Activated CD4-positive, alpha-beta T cell treated with anti-CD3 and anti-CD28 coated beads, Interleukin-2, amount 50 U/mL, for 16 hours (primary cell): ENCODE results near the gene CXADR.

Experiments used
- DNase-seq: peaks from one replicate; pipeline ENCODE4 v3.0.0-alpha.2; 2020

Gene CXADR

DNA sequence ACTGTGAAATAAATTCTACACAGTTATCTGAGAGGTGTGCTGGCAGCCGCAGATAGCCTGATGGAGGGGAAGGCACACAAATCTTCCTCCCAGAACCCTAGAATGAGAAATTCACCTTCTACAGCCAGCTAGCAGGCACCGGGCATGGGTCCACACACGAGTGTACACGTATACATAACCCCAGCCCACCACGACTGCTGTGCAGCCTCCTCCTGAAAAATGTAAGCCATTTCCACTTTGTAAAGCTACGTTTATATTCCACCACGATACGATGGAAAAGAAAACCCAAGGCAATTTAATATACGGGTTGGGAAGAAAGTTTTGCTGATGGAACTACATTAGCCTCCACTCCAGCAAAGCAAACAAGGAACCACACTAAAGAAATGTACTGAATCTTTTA is 98.1 kb downstream of the CXADR start:
- no peak for DNase-seq

DNA sequence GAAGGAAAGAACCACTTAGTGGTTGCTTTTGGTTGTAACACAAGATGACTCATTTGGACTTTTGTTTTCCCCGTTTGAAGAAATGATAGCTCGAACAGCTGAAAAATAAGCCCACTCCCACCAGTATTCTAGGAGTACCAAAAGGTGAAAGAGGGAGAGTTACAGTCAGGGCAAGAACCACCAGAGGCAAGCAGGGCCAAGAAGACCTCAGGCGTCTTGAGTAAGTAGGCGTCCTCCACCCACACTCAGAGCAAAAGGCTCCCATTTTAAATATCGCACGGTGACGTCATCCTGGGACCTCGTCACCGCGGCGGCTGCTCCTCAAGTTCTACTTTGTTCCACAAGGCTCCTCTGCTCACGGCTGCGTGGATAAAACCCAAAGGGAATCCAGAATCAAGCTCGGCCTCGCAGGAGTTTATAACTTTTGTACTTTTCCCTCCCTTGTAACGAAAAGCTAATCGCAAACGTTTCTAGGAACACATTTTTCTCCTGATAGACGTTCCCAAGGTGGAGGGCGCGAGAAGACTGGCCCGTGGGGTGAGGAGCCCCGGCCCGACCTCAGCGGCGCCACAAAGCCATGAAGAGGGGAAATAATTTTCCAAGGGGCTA is 98.7 kb downstream of the CXADR start:
- peak; percentile 83 for DNase-seq

DNA sequence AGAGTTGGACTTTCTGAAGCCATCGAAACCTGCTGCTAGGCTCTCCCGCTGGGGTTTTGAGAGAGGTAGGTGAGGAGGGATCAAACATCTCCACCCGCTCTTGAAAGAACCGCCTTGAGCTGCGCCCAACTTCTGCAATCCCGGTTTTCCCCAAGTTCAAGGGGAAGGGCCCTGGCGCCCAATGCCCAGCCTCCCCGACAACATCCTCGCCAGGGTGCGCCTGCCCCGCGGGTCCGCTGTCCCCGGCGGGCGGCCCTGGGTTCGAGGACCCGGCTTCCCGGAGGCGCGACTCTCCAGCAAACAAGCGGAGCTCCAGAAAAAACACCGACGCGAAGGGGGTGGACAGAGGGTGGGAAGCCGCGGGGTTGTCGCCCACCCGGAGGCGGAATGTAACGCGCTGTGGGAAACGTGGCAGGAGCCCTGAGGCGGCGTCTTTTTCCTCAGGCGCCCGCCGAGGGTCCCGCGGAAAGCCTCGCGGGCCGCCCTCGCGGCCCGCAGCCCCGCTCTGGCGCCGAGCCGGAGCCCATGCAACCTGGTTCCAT is 99.3 kb downstream of the CXADR start:
- DNase-seq, result peak; percentile 5

DNA sequence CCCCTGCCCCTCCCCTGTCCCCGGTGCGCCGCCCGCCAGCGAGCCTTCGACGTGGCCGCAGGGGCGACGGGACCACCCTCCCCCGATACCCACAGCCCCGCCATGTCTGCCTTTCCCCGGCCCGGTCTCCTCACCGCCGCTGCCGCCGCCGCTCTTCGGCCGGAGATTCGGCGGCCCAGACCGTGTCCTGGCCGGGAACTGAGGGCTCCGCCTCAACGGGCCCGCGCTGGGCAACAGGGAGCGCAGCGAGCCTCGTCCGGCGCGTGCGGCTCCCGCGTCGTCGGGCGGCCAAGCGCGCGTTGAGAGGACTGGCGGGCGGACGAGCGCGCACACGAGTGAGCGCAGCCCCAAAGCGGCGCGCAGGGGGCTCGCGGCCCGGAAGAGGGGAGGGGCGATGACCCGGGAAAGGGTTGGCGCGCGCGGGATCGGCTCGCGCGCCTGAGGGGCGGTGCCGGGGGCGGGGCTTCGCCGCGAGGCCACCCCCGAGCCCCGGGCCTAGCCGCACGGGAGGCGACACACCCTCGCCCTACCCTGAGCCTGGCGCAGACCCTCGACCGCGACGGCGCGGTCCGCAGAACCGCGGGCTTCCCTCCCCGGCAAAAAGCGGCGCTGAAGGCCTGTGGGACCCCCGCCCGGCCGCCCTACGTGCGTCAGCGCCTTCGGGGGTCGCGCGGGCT is 99.9 kb downstream of the CXADR start, which contains the start of gene BTG3:
Gene BTG3 (minus strand): TSS at position 337 of the 677 bp plus-strand sequence. CDS start 3,757 bp downstream, outside the sequence.
- peak; percentile 90 for DNase-seq

DNA sequence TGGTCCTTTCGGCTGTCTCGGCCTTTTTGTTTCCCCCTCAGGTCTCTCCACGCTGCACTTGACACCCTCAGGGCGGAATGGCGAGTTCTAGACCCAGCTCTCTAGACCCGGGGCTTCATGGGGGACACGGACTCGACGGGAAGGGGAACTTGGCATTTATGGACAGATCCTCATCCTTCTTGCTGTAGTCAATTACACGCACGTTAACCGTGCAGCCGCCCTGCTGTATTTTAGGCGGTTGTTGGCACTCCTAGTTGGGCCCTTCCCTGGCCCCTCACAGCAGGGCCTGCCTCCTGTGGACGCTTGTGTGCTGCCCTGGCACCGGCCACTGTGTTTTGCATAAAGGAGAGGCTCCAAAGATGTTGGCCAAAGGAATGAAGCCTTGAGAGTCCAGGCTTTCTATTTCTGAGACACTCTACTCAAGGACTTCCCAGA is 100.4 kb downstream of the CXADR start:
- no peak for DNase-seq

DNA sequence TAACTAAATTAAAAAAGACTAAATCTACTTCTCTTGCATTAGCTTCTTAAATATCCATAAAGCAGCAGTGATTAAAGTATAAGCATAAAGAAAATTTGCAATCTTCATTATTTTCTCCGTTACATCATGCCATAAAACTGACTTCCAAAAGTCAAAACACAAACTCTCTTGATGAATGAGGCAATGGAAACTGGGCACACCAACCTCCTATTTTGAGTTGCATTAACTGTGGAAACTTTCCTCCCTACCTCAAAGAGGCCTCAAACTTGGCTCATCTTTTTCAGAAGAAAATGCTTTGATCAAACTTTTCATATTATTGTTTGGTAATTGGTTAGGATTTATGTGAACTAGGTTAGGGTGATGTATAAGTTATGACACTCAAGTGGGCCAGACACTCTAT is 104.0 kb downstream of the CXADR start:
- DNase-seq, result no peak

DNA sequence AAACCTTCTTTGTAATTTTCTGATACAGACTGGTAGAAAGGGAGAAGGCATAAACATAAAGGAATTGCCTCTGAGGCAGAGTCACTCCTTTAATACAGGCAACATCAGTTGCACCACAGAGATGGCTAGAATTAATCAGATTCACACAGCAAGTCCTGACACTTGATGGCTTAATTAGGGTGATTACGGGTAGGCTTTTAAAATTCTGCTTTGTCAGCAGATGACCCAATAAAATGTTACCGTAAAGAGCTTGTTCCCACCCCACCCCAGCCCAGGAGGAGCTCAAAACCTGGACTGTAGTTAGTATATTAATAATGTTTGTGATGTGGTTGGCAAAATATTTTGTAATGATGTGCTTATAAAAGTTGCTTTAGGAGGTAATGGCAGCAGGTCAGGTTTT is 109.2 kb downstream of the CXADR start:
- no peak for DNase-seq

DNA sequence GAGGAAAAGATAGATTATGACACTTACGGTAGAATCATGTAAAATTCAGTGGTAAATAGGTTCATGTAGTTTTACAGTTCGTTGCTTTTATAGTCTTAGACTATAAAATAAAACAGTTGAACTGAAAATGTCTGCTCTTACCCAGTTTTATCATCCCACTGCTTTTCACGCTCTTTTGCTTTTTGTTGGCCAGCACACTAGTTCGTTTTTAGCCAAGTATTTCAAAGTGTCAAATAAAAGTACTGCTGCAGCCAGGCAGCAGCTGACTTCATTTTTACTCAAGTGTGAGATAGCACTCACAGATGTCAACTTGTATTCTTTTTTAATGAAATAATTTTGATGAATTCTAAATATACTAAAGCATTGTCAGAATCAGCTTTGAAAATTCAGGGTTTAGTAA is 118.4 kb downstream of the CXADR start:
- DNase-seq, result no peak

DNA sequence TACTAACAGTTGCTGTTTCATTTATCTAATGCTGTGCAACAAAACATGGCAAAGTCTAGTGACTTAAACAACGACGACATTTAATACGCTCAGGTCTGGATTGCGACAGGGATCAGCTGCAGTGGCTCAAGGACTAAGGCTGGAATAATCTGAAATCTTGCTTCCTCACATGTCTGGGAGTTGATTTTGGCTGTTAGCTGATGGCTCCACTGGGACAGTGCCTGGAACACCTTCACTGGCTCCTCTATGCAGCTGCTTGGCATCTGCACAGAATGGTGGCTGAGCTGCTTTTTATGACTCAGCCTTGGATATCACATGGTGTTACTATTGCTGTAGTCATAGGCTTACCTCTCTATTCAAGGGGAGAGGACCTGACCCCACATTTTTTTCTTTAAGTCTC is 123.9 kb downstream of the CXADR start:
- DNase-seq, result no peak

DNA sequence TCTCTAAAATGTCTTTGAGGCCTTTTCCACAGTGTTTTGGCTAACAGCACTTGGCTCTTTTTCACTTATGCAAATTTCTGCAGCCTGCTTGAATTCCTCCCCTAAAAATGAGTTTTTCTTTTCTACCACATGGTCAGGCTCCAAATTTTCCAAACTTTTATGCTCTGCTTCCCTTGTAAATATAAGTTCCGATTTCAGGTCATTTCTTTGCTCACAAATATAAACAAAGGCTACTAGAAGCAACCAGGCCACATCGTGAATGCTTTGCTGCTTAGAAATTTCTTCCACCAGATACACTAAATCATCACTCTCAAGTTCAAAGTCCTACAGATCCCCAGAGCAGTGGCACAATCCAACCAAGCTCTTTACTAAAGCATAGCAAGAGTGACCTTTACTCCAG is 128.0 kb downstream of the CXADR start:
- no peak for DNase-seq
